Caco-2 (cell line): ENCODE results near the gene RYR1. TPM values are rescaled to one million over a fixed set of nuclear protein-coding genes. Genes with fewer than 3 reads are reported as not detected.
"Not testable (repeated sequence)": the region's sequence is repeated elsewhere in the genome, so short reads cannot be mapped to it uniquely, and the experiment has no call there.

Experiments used
- BruUV-seq: library from RNA; stranded (reverse); fragments of 400-500 nt; replicated peaks from 2 replicates; lab custom pipeline; 2021; lab: Mats Ljungman, UMichigan
- CTCF ChIA-PET: fragments of 300-600 bp; sonication (Branson Sonifier 250); formaldehyde crosslinking; loops from one replicate; lab custom pipeline; 2022; ENCODE audit warnings: antibody characterized with exemption; lab: Charles Lee
- POLR2A ChIA-PET: fragments of 300-600 bp; sonication (Branson Sonifier 250); formaldehyde crosslinking; loops from one replicate; lab custom pipeline; 2022; ENCODE audit warnings: antibody characterized with exemption; lab: Charles Lee
- DNase-seq, 2 experiments: peaks; one replicate each; pipeline versions ENCODE4 v3.0.0 to v3.0.0-alpha.2; 2020 to 2022
- H3K27me3 ChIP-seq: replicated peaks from 2 replicates; pipeline ENCODE4 v1.6.0; 2011; ENCODE audit warnings: low read length; ENCODE audit not compliant: control insufficient read depth, insufficient read depth
- H3K36me3 ChIP-seq: 2 replicates; pipeline ENCODE4 v1.5.1; 2011; ENCODE audit warnings: low read length; ENCODE audit not compliant: control insufficient read depth, insufficient read depth
- H3K4me1 ChIP-seq: fragments of 250-450 bp; sonication (Bioruptor Pico); 2 replicates; pipeline ENCODE4 v1.5.1; 2020; ENCODE audit warnings: mild to moderate bottlenecking
- H3K4me3 ChIP-seq: 2 replicates; pipeline ENCODE4 v1.5.1; 2011; ENCODE audit warnings: low read depth, mild to moderate bottlenecking, control low read depth, low read length
- H3K9me3 ChIP-seq: fragments of 250-450 bp; sonication (Bioruptor Pico); 2 replicates; pipeline ENCODE4 v1.5.1; 2020; ENCODE audit warnings: mild to moderate bottlenecking, moderate library complexity
- H3K27ac Mint-ChIP-seq: one replicate; pipeline ENCODE4 v1.8.0; 2022; ENCODE audit warnings: mixed read lengths; ENCODE audit not compliant: unreplicated experiment
- H3K27me3 Mint-ChIP-seq: one replicate; pipeline ENCODE4 v1.8.0; 2022; ENCODE audit warnings: mixed read lengths; ENCODE audit not compliant: insufficient read depth, unreplicated experiment
- H3K36me3 Mint-ChIP-seq: one replicate; pipeline ENCODE4 v1.8.0; 2022; ENCODE audit warnings: mild to moderate bottlenecking, mixed read lengths; ENCODE audit not compliant: insufficient read depth, unreplicated experiment
- H3K4me1 Mint-ChIP-seq: one replicate; pipeline ENCODE4 v1.8.0; 2022; ENCODE audit warnings: low read depth, mixed read lengths; ENCODE audit not compliant: unreplicated experiment
- H3K4me3 Mint-ChIP-seq: one replicate; pipeline ENCODE4 v1.8.0; 2022; ENCODE audit warnings: mild to moderate bottlenecking, moderate library complexity, mixed read lengths; ENCODE audit not compliant: unreplicated experiment
- H3K9me3 Mint-ChIP-seq: one replicate; pipeline ENCODE4 v1.8.0; 2022; ENCODE audit warnings: mixed read lengths; ENCODE audit not compliant: unreplicated experiment
- CTCF ChIP-seq, 2 experiments: fragments of 200-600 bp in 1 of 2; IDR thresholded peaks; 1 replicate in 1 of 2; 2 replicates in 1 of 2; pipeline versions ENCODE4 v1.5.1 to v1.8.0; 2011 to 2022; ENCODE audit warnings: antibody characterized with exemption in 1 of 2, control low read depth in 1 of 2, inconsistent platforms in 1 of 2, low read depth in 1 of 2, low read length in 1 of 2, mild to moderate bottlenecking in 1 of 2, moderate library complexity in 1 of 2; ENCODE audit not compliant: insufficient read depth in 1 of 2, severe bottlenecking in 1 of 2, unreplicated experiment in 1 of 2
- intact Hi-C: fragments of 100-400 bp; cut with micrococcal nuclease; formaldehyde crosslinking; loops from one replicate; pipeline ENCODE4 v1.10.0; 2022; ENCODE audit not compliant: unreplicated experiment
- total RNA-seq: library from RNA; stranded (reverse); gene quantifications from 2 replicates; pipeline ENCODE4 v1.2.3, GENCODE V29; 2022

Gene RYR1
- total RNA-seq, 1 experiment from 2014 or later = 5.6 TPM

GRCh38 chr19:38626401-38626800 lies 192.9 kb downstream of the RYR1 start:
- H3K36me3 Mint-ChIP-seq = peaks cover 95% of the 10 kb centered on the region
- ChIA-PET CTCF (no interaction called here), POLR2A (no interaction called here)
- no peak for DNase-seq
- intact Hi-C loops = no loop called here
- peaks cover 7% of the 10 kb centered on the region for H3K4me1 Mint-ChIP-seq
- no peaks in the 10 kb centered on the region for H3K9me3 Mint-ChIP-seq
- Histone ChIP-seq H3K9me3 (no peaks in the 10 kb centered on the region), H3K4me1 (peaks cover 7% of the 10 kb centered on the region), H3K27me3 (no peaks in the 10 kb centered on the region), H3K4me3 (no peak overlapping the region), H3K36me3 (peaks cover 4% of the 10 kb centered on the region)
- H3K4me3 Mint-ChIP-seq = no peak overlapping the region
- TF ChIP-seq CTCF (IDR thresholded peaks at IDR 0.05; ENCODE audit: insufficient read depth in 1 of 2, low read depth in 1 of 2, low read length in 1 of 2, severe bottlenecking in 1 of 2, unreplicated experiment in 1 of 2) = no peak
- BruUV-seq = no TSS peak
- H3K27me3 Mint-ChIP-seq = no peaks in the 10 kb centered on the region
- H3K27ac Mint-ChIP-seq = no peak overlapping the region

GRCh38 chr19:38629568-38629967 lies 196.1 kb downstream of the RYR1 start:
- Mint-ChIP-seq H3K9me3 (peaks cover 10% of the 10 kb centered on the region), H3K36me3 (peaks cover 89% of the 10 kb centered on the region), H3K4me1 (peaks cover 9% of the 10 kb centered on the region), H3K4me3 (no peak overlapping the region), H3K27me3 (no peaks in the 10 kb centered on the region), H3K27ac (no peak overlapping the region)
- Histone ChIP-seq H3K27me3 (no peaks in the 10 kb centered on the region), H3K36me3 (peaks cover 3% of the 10 kb centered on the region), H3K4me3 (no peak overlapping the region), H3K9me3 (no peaks in the 10 kb centered on the region), H3K4me1 (peaks cover 17% of the 10 kb centered on the region)
- intact Hi-C loops = no loop called here
- BruUV-seq = no TSS peak
- DNase-seq = no peak
- ChIA-PET CTCF (no interaction called here), POLR2A (no interaction called here)
- no peak for TF ChIP-seq CTCF (IDR thresholded peaks at IDR 0.05; ENCODE audit: insufficient read depth in 1 of 2, low read depth in 1 of 2, low read length in 1 of 2, severe bottlenecking in 1 of 2, unreplicated experiment in 1 of 2)

DNA sequence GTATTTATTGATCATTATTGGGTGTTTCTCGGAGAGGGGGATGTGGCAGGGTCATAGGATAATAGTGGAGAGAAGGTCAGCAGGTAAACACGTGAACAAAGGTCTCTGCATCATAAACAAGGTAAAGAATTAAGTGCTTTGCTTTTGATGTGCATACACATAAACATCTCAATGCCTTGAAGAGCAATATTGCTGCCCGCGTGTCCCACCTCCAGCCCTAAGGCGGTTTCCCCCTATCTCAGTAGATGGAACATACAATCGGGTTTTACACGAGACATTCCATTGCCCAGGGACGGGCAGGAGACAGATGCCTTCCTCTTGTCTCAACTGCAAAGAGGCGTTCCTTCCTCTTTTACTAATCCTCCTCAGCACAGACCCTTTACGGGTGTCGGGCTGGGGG lies 197.8 kb downstream of the RYR1 start:
- H3K27me3 ChIP-seq, H3K4me3 Mint-ChIP-seq, H3K4me3 ChIP-seq, H3K9me3 ChIP-seq, POLR2A ChIA-PET, H3K27me3 Mint-ChIP-seq, H3K9me3 Mint-ChIP-seq, BruUV-seq, DNase-seq, H3K27ac Mint-ChIP-seq, H3K36me3 ChIP-seq, CTCF ChIA-PET: not testable (repeated sequence)
- Mint-ChIP-seq H3K4me1 (peaks cover 19% of the 10 kb centered on the region), H3K36me3 (peaks cover 88% of the 10 kb centered on the region)
- H3K4me1 ChIP-seq = peaks cover 34% of the 10 kb centered on the region
- intact Hi-C loops = loop anchor here (10.0 kb wide), 1 partner anchor 116 kb away; no protein-coding TSS in a partner anchor

DNA sequence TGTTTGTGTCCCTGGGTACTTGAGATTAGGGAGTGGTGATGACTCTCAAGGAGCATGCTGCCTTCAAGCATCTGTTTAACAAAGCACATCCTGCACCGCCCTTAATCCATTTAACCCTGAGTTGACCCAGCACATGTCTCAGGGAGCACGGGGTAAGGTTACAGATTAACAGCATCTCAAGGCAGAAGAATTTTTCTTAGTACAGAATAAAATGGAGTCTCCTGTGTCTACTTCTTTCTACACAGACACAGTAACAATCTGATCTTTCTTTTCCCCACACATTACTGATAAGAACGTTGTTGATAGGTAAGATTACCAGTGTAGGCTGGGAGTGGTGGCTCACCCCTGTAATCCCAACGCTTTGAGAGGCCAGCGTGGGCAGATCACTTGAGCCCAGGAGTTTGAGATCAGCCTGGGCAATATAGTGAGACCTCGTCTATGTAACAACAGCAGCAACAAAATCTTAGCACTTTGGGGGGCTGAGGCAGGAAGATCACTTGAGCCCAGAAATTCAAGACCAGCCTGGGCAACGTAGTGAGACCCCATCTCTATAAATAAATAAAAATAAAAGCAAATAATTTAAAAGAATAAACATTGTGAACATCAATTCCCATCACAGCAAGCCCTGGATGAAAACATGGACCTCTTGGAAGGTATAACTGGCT lies 198.5 kb downstream of the RYR1 start:
- H3K27ac Mint-ChIP-seq, H3K36me3 ChIP-seq, H3K27me3 Mint-ChIP-seq, BruUV-seq, H3K27me3 ChIP-seq, H3K4me3 Mint-ChIP-seq, POLR2A ChIA-PET, CTCF ChIA-PET, H3K4me3 ChIP-seq, H3K9me3 ChIP-seq, H3K9me3 Mint-ChIP-seq: not testable (repeated sequence)
- intact Hi-C loops = loop anchor here (10.0 kb wide), 1 partner anchor 117 kb away; no protein-coding TSS in a partner anchor
- peak; percentile 32 to 65 for DNase-seq
- H3K4me1 Mint-ChIP-seq = peaks cover 24% of the 10 kb centered on the region
- H3K36me3 Mint-ChIP-seq = peaks cover 88% of the 10 kb centered on the region
- peaks cover 40% of the 10 kb centered on the region for H3K4me1 ChIP-seq
